CD4-positive, CD25-positive, alpha-beta regulatory T cell (primary cell): ENCODE measurements around the gene RAPH1. TPM values are rescaled to one million over a fixed set of nuclear protein-coding genes. Genes with fewer than 3 reads are reported as not detected.

ENCODE experiments used
- ATAC-seq, 2 donors: fragments of 150-1000 bp; cut with Tn5 transposase; one replicate each; pipeline ENCODE4 v1.10.0; 2021; ENCODE audit warnings: low read depth in 2 of 2, moderate number of reproducible peaks in 2 of 2, moderate library complexity in 1 of 2
- DNase-seq, 3 donors: peaks; one replicate each; pipeline versions ENCODE4 v3.0.0 to v3.0.0-alpha.2; 2012 to 2022; ENCODE audit warnings: mixed read lengths in 1 of 3
- H3K27ac ChIP-seq: one replicate; pipeline ENCODE4 v1.7.0; 2013; ENCODE audit warnings: mild to moderate bottlenecking, low read length; ENCODE audit not compliant: insufficient read depth, poor library complexity, severe bottlenecking
- H3K27me3 ChIP-seq: one replicate; pipeline ENCODE4 v1.7.0; 2013; ENCODE audit warnings: low read length; ENCODE audit not compliant: control insufficient read depth, insufficient read depth
- H3K36me3 ChIP-seq: one replicate; pipeline ENCODE4 v1.7.0; 2013; ENCODE audit warnings: mild to moderate bottlenecking, low read length, moderate library complexity; ENCODE audit not compliant: control insufficient read depth, insufficient read depth
- H3K4me1 ChIP-seq: 2 replicates; pipeline ENCODE4 v1.7.0; 2013; ENCODE audit warnings: mild to moderate bottlenecking, low read length; ENCODE audit not compliant: insufficient read depth, control insufficient read depth, poor library complexity, severe bottlenecking
- H3K4me3 ChIP-seq: one replicate; pipeline ENCODE4 v1.7.0; 2013; ENCODE audit warnings: low read depth, mild to moderate bottlenecking, low read length, moderate library complexity
- H3K9me3 ChIP-seq, 2 experiments: 1 replicate in 1 of 2; 2 replicates in 1 of 2; pipeline ENCODE4 v1.7.0; 2013; ENCODE audit warnings: low read length in 2 of 2, mild to moderate bottlenecking in 1 of 2, moderate library complexity in 1 of 2; ENCODE audit not compliant: control insufficient read depth in 2 of 2
- H3K27ac Mint-ChIP-seq, 3 donors: one replicate each; pipeline ENCODE4 v1.8.0; 2020 to 2022; ENCODE audit warnings: mild to moderate bottlenecking in 3 of 3, mixed read lengths in 3 of 3, moderate library complexity in 2 of 3
- H3K27me3 Mint-ChIP-seq: one replicate; pipeline ENCODE4 v1.8.0; 2022; ENCODE audit warnings: mild to moderate bottlenecking, mixed read lengths
- H3K36me3 Mint-ChIP-seq: one replicate; pipeline ENCODE4 v1.8.0; 2020; ENCODE audit warnings: mixed read lengths
- H3K4me1 Mint-ChIP-seq, 4 donors: one replicate each; pipeline ENCODE4 v1.8.0; 2020 to 2022; ENCODE audit warnings: mixed read lengths in 4 of 4, mild to moderate bottlenecking in 1 of 4
- H3K4me3 Mint-ChIP-seq, 4 donors: one replicate each; pipeline ENCODE4 v1.8.0; 2020 to 2022; ENCODE audit warnings: mild to moderate bottlenecking in 4 of 4, mixed read lengths in 4 of 4, moderate library complexity in 3 of 4
- H3K9me3 Mint-ChIP-seq, 7 donors: one replicate each; pipeline ENCODE4 v1.8.0; 2020 to 2022; ENCODE audit warnings: mixed read lengths in 7 of 7, mild to moderate bottlenecking in 3 of 7, moderate library complexity in 2 of 7
- polyA plus RNA-seq, 4 donors: library from polyadenylated mRNA; unstranded; fragments of 300-500 nt; fragmentation: Illumina TruSeq; gene quantifications; one replicate each; pipeline ENCODE4 v1.2.3, GENCODE V29; 2021
- total RNA-seq: library from RNA; stranded (reverse); gene quantifications from one replicate; pipeline ENCODE4 v1.2.3, GENCODE V29; 2022

Gene RAPH1
- total and polyA plus RNA-seq, 5 donors from 2014 or later: 0.53 to 2.5 (median 0.90) TPM

- Mint-ChIP-seq H3K27ac (peak overlapping the region in 1 of 3 donors; percentile 18), H3K4me3 (no peak overlapping the region), H3K4me1 (peaks cover 0 to 19% (median 11%) of the 10 kb centered on the region in 4 donors), H3K9me3 (peaks cover 0 to 1% (median 0%) of the 10 kb centered on the region in 7 donors), H3K27me3 (no peaks in the 10 kb centered on the region), H3K36me3 (peaks cover 3% of the 10 kb centered on the region)
- H3K4me1 ChIP-seq: no peaks in the 10 kb centered on the region
- no peaks in the 10 kb centered on the region for H3K27me3 ChIP-seq
- H3K27ac ChIP-seq: no peak overlapping the region
- H3K4me3 ChIP-seq: no peak overlapping the region
- DNase-seq (no peak), ATAC-seq (no peak)
- H3K36me3 ChIP-seq: no peaks in the 10 kb centered on the region
- no peaks in the 10 kb centered on the region for H3K9me3 ChIP-seq
Observed at GRCh38 chr2:203360833-203361430, 174.2 kb downstream of the RAPH1 start.

DNA sequence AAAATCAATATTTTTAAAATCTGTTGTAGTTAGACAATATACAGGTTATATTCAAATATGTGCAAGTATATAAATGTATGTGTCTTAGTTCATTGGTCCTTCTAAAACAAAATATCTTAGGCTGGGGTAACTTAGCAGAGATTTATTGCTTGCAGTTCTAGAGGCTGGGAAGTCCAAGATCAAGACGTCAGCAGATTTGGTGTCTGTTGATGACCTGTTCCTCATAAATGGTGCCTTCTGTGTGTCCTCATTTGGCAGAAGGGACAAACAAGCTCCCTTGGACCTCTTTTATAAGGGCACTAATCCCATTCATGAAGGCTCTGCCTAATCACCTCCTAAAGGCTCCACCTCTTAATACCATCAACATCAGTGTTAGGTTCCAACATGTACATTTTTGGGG lies 175.7 kb downstream of the RAPH1 start:
- Histone ChIP-seq H3K27ac (no peak overlapping the region), H3K9me3 (no peaks in the 10 kb centered on the region), H3K4me1 (no peaks in the 10 kb centered on the region), H3K36me3 (no peaks in the 10 kb centered on the region), H3K27me3 (no peaks in the 10 kb centered on the region), H3K4me3 (no peak overlapping the region)
- Mint-ChIP-seq H3K9me3 (peaks cover 0 to 1% (median 0%) of the 10 kb centered on the region in 7 donors), H3K27ac (no peak overlapping the region), H3K4me3 (no peak overlapping the region), H3K4me1 (peaks cover 0 to 19% (median 11%) of the 10 kb centered on the region in 4 donors), H3K27me3 (no peaks in the 10 kb centered on the region), H3K36me3 (peaks cover 4% of the 10 kb centered on the region)
- no peak for ATAC-seq
- no peak for DNase-seq

DNA sequence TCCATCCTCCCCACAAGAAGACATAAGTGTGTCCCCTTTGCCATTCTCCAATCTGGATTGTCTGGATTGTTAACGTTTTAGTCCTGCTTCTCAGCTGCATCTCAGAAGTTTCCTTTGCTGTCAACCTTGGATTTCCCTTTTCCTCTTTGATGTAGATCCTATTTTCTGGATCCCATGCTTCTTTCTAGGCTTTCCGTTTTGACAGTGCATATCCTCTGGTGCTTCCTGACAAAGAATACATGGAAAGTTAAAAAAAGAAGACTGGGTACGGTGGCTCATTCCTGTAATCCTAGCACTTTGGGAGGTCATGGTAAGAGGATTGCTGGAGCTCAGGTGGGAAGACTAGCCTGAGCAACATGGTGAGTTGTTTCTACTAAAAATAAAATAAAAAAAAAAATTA lies 180.1 kb downstream of the RAPH1 start:
- H3K9me3 ChIP-seq: no peaks in the 10 kb centered on the region
- H3K36me3 ChIP-seq: no peaks in the 10 kb centered on the region
- DNase-seq: no peak
- ATAC-seq: no peak
- no peak overlapping the region for H3K27ac ChIP-seq
- no peak overlapping the region for H3K4me3 Mint-ChIP-seq
- H3K27me3 Mint-ChIP-seq: no peaks in the 10 kb centered on the region
- no peaks in the 10 kb centered on the region for H3K27me3 ChIP-seq
- H3K27ac Mint-ChIP-seq: no peak overlapping the region
- peaks cover 8% of the 10 kb centered on the region for H3K36me3 Mint-ChIP-seq
- peaks cover 4 to 11% (median 7%) of the 10 kb centered on the region in 4 donors for H3K4me1 Mint-ChIP-seq
- H3K4me3 ChIP-seq: no peak overlapping the region
- H3K9me3 Mint-ChIP-seq: peaks cover 0 to 1% (median 0%) of the 10 kb centered on the region in 7 donors
- H3K4me1 ChIP-seq: no peaks in the 10 kb centered on the region

- H3K9me3 Mint-ChIP-seq: no peaks in the 10 kb centered on the region
- H3K27ac Mint-ChIP-seq: no peak overlapping the region
- Histone ChIP-seq H3K4me1 (no peaks in the 10 kb centered on the region), H3K4me3 (no peak overlapping the region), H3K27ac (no peak overlapping the region), H3K9me3 (no peaks in the 10 kb centered on the region), H3K27me3 (no peaks in the 10 kb centered on the region), H3K36me3 (no peaks in the 10 kb centered on the region)
- no peak for ATAC-seq
- H3K4me1 Mint-ChIP-seq: peaks cover 0 to 7% (median 3%) of the 10 kb centered on the region in 4 donors
- H3K36me3 Mint-ChIP-seq: peaks cover 4% of the 10 kb centered on the region
- no peak overlapping the region for H3K4me3 Mint-ChIP-seq
- no peak for DNase-seq
- H3K27me3 Mint-ChIP-seq: no peaks in the 10 kb centered on the region
Observed at GRCh38 chr2:203352604-203353255, 182.4 kb downstream of the RAPH1 start.

DNA sequence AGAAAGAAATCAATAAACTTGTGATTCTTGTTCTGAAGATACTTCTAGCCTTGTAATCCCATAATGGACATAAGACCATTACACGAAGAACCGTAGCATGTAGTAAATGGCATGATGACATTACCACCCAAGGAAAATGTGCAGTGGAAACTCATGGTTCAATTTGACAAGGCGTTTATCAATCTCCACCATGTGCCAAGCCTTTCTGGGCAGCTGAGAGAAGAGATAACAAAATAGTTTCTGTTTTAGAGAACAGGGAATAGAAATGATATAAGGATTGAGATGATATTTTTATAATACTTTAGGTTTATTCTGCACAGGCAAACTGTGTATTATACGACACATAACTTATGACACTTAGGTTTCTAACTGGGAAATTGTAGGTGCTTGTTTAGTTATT lies 187.7 kb downstream of the RAPH1 start:
- no peak overlapping the region for H3K4me3 ChIP-seq
- H3K27ac ChIP-seq: no peak overlapping the region
- H3K4me1 Mint-ChIP-seq: peaks cover 8 to 20% (median 13%) of the 10 kb centered on the region in 4 donors
- no peak overlapping the region for H3K4me3 Mint-ChIP-seq
- DNase-seq (no peak), ATAC-seq (no peak)
- H3K27ac Mint-ChIP-seq: no peak overlapping the region
- no peaks in the 10 kb centered on the region for H3K27me3 Mint-ChIP-seq
- H3K9me3 Mint-ChIP-seq: no peaks in the 10 kb centered on the region
- peaks cover 4% of the 10 kb centered on the region for H3K36me3 ChIP-seq
- H3K36me3 Mint-ChIP-seq: peaks cover 15% of the 10 kb centered on the region
- no peaks in the 10 kb centered on the region for H3K9me3 ChIP-seq
- H3K4me1 ChIP-seq: no peaks in the 10 kb centered on the region
- H3K27me3 ChIP-seq: no peaks in the 10 kb centered on the region

DNA sequence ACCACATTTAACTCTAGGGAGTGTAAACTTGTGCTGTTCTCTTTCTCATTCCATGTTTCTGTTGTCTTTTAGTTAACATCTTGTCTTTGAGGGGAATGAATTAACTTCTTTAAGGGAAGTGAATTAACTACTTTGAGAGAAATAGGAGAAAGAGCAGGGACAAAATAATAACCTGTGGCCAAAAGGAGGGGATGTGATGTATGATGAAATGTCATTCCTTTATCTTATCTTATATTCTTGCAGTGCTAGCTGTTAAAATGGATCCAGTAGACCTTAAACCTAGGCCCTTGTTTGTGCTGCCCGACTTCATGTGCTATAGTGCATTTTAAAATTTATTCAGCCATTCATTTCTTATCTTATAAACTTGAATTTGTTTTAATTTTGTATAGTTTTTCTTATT lies 188.5 kb downstream of the RAPH1 start:
- H3K27me3 ChIP-seq: no peaks in the 10 kb centered on the region
- H3K27ac Mint-ChIP-seq: peak overlapping the region in 1 of 3 donors; percentile 15
- peaks cover 4% of the 10 kb centered on the region for H3K36me3 ChIP-seq
- peaks cover 8 to 20% (median 15%) of the 10 kb centered on the region in 4 donors for H3K4me1 Mint-ChIP-seq
- H3K27me3 Mint-ChIP-seq: no peaks in the 10 kb centered on the region
- DNase-seq (no peak), ATAC-seq (no peak)
- H3K36me3 Mint-ChIP-seq: peaks cover 15% of the 10 kb centered on the region
- H3K27ac ChIP-seq: no peak overlapping the region
- no peaks in the 10 kb centered on the region for H3K9me3 Mint-ChIP-seq
- H3K4me1 ChIP-seq: no peaks in the 10 kb centered on the region
- H3K9me3 ChIP-seq: no peaks in the 10 kb centered on the region
- no peak overlapping the region for H3K4me3 ChIP-seq
- no peak overlapping the region for H3K4me3 Mint-ChIP-seq

GRCh38 chr2:203344667-203345066 lies 190.4 kb downstream of the RAPH1 start:
- Histone ChIP-seq H3K4me1 (no peaks in the 10 kb centered on the region), H3K27ac (no peak overlapping the region), H3K36me3 (peaks cover 4% of the 10 kb centered on the region), H3K4me3 (no peak overlapping the region), H3K9me3 (no peaks in the 10 kb centered on the region), H3K27me3 (no peaks in the 10 kb centered on the region)
- DNase-seq: no peak
- peaks cover 11 to 21% (median 15%) of the 10 kb centered on the region in 4 donors for H3K4me1 Mint-ChIP-seq
- H3K27ac Mint-ChIP-seq: no peak overlapping the region
- H3K9me3 Mint-ChIP-seq: no peaks in the 10 kb centered on the region
- ATAC-seq: no peak
- H3K27me3 Mint-ChIP-seq: no peaks in the 10 kb centered on the region
- H3K36me3 Mint-ChIP-seq: peaks cover 15% of the 10 kb centered on the region
- H3K4me3 Mint-ChIP-seq: no peak overlapping the region
